HG02798 (cell line): Measurements from ENCODE around the gene ANKZF1.

Experiments used
- ATAC-seq: cut with Tn5 transposase; IDR thresholded peaks from one replicate; pipeline ENCODE4 v1.9.1; 2021; ENCODE audit warnings: mild to moderate bottlenecking; ENCODE audit not compliant: unreplicated experiment, poor library complexity

The ANKZF1 gene

DNA sequence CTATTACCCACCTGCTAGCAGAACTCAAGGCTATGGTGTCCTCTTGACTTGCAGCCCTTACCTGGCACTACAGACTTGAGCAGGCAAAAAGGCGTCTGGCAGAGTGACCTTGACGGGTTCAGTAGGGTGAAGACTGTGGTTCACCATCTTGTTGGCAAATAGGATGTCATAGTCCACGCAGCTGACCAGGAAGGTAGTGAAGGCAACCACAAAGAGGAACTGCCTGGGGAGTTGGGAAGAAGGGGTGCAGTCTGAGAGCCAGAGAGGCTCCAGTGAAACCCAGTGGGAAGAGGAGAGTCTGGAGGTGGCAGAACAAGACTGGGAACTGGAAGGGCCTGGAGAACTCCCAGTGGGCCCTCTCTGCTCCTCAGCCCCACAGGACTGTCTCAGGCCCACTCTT is 4.3 kb upstream of the ANKZF1 start:
- ATAC-seq = no peak

DNA sequence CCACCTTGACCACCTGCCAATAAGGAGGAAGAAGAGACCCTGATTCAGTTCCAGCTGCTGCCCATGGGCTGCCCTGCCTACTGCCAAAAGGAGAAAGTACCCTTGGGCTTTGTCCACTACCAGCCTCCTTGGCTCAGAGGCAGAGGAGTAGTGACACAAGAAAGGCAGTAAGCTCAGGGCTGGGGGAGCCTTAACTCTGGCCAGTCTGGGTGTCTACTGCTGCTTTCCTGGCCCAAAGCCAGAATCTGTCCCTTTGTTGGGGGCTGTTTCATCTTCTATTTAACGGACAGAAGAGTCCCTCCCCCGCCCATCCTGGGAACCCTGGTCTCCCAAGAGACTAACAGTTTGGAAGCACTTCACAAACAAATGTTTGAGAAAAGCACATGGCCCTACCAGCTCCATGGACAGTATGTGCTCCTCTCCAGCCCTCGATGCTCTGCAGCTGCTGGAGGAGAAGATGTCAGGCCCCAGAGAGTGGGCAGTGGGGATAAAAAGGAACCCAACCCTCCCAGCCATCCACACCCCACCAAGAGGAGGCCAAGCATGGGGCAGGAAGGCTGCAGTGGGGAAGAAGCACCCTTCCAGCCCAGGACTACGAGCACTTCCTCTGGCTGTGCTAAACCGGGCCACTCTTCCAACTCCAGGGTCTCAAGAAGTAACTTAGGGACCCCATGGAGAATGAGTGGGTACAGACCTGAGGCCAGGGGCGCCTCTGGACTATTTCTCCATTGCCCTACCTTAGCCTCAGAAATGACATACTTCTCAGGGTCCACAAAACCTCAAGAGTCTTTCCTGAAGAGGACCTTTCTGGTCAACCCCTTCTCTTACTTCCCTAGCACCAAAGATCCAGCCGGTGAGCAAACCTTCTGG is 1.3 kb upstream of the ANKZF1 start:
- no peak for ATAC-seq

DNA sequence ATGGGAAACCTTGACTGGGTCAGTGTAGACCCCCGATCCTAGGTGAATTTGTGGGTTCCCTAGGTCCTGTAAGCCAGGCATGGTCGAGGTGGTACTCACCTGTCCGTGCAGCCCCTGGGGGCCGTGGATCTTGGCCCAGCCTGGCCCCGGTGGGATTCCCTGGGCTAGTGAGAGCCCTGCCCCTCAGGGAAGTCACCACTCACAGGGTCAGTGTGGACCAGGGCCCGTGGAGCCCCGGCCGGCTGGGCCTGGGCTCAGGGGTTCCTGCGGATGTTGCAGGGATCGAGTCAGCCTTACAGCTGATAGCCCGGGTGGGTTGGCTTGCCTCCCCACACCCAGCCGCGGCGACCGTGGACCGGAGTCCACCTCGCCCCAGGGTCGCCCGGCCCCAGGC is 698 bp upstream of the ANKZF1 start:
- ATAC-seq = no peak

DNA sequence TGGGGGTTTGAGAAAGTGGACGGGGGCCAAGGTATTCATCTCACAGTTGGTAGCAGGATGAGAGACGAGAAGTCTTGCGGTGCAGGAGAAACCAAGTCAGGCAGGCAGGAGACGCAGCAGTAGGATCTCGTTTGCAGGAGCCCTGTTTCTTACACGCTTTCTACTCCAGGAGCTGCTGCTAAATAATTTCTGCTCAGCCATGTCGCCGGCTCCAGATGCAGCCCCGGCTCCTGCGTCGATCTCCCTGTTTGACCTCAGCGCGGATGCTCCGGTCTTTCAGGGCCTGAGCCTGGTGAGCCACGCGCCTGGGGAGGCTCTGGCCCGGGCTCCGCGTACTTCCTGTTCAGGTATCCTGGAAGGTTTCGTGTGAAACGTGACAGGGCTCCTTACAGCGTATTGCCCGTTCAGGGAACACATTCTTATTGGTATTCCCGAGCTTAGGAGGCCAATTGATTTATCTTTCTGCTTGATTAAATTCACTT is 494 bp downstream of the ANKZF1 start:
- ATAC-seq = no peak

DNA sequence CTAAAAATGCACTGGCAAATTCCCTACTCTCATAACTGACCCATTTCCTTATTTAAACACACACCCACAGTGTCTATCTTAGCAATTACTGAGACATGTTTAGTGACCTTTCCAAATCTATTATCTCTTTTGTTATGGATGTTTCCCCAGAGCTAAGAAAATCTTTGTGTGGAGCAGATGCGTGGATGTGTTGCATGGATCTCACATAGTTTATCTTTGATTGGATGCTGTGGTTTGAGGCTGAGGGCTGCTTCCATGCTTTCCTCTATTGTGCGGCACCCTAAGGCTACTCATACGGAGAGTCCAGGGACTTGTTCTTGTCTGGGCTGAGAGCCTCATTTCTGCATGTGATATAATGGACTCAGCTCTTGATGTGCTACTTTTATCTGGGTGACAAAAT is 4.7 kb downstream of the ANKZF1 start:
- ATAC-seq = no peak

DNA sequence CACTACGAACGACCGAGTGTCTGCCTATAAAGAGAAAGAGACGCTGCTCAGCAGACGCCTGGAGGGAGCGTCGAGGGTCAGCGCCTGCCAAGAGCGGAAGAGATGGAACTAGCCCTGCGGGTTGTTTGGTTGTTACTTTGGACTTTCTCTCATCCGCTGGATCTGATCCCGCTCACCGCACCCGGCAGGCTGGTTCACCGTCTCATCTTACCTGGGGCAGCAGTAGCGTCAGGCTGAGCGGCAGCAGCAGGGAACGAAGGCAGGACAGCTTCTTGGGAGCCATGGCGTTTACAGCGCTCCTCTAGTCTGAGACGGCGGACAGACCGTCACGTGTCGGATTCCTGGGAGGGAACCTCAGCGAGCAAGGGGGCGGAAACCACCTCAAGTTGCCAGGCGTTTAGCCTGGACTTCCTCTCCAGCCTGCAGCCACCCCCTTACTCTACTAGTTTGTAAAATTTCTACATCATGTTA is 13.7 kb downstream of the ANKZF1 start:
- no peak for ATAC-seq

DNA sequence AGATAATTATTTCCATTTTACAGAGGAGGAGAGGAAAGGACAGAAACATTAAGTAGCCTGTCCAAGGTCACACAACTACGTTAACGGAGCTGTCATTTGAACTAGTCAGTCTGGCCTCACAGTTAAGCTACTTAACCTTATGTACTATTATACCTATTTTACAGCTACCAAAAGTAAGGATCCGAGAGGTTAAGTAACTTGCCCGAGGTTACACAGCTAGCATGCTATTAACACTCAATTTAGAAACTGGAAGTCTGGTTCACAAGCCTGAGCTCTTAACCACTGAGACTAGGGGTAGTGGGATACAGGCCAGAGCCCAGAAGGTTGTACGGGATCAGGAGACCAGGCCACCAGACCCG is 15.2 kb downstream of the ANKZF1 start:
- ATAC-seq = no peak

DNA sequence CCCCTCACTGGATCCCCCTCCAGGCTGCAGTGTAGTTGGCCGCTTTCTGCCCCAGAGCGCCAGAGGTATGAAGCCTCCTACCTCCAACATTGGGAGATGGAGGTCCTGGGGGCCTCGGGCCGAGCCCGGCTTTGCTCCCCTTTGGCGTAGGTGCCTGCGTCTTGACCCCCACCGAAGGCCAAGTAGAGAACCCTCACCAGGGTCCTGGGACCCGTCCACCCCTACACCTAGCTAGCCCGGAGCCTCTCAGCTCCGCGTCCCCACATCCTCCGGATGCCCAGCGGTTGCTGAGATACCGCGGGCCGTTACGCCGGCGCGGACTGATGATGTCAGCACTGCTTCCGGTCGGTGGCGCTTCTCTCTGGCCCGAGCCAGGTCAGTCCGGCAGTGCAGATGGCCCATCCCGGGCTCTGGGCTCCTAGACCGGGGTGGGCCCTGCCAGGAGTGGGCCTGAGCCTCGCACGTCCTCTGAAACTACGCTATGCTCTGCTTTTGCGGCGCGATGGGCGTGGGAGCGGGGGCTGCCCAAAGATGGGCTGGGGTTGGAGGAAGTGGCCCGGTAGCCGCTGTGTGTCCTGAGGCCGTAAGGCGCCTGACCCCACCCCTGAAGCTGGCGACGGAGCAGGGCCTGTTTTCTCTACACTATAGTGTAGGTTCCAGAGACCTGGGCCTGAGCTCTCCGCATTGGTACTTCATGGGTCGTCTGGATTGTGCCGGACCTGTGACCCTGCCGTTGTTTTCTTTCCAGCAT is 15.7 kb downstream of the ANKZF1 start, which contains the start of the genes GLB1L and STK16:
Gene GLB1L (minus strand): TSS at position 297 of the 751 bp plus-strand sequence. CDS start 1,871 bp downstream, outside the sequence.
Gene STK16 (plus strand): TSS at position 332 of the 751 bp plus-strand sequence. CDS start 521 bp downstream, outside the sequence.
- ATAC-seq = peak; percentile 80

DNA sequence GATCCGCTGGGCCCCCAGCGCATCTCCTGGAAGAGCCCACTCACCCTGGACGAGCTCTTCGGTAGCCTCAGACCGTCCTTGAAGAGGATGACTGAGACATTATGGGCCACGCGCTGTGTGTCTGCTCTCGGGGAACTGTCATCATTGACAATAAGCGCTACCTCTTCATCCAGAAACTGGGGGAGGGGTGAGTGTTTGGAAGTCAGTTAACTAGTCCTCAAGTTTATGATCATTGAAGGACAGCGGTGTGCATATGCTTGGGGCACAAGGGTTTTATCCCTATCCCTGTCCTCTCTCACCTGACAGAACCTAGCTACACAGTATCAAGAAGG is 16.3 kb downstream of the ANKZF1 start:
- ATAC-seq = no peak

DNA sequence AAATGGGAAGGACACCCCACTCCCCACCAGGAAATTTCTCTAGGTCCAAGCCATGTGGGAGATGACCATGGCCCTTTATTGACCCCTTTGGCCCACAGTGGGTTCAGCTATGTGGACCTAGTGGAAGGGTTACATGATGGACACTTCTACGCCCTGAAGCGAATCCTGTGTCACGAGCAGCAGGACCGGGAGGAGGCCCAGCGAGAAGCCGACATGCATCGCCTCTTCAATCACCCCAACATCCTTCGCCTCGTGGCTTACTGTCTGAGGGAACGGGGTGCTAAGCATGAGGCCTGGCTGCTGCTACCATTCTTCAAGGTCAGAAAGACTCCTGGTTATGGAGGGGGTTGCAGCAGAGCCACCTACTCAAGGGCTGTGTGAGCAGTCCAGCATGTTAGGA is 17.0 kb downstream of the ANKZF1 start:
- ATAC-seq = no peak

DNA sequence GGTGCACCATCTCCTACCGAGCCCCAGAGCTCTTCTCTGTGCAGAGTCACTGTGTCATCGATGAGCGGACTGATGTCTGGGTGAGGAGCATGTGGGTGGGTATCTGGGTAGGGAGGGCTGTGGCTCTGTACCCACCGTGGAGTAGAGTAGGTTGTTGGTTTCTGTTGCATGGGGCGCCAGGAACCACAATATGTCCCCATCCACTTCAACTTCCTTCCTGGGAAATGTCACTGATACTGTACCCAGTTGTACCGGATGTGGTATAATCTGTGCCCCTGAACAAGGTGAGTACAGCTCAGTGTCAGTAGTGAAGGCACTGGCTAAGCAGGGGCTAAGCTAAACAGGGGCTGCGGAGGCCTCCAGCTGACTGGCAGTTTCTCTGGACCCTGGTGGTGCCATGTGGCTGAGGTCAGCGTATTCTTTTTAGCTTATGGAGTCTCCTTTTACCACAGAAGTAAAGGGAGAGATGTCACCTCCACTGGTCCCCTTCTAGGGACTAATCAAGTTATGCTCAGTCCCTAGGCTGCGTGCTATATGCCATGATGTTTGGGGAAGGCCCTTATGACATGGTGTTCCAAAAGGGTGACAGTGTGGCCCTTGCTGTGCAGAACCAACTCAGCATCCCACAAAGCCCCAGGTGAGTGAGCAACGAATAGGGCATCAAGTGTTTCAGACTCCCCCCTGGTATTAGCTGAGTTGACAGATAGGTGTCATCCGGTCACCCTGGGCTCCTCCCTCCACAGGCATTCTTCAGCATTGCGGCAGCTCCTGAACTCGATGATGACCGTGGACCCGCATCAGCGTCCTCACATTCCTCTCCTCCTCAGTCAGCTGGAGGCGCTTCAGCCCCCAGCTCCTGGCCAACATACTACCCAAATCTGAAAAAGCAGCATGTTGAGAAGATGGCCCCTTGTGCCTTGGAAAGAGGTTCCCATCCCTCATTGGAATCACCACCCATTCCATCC is 18.4 kb downstream of the ANKZF1 start:
- no peak for ATAC-seq

DNA sequence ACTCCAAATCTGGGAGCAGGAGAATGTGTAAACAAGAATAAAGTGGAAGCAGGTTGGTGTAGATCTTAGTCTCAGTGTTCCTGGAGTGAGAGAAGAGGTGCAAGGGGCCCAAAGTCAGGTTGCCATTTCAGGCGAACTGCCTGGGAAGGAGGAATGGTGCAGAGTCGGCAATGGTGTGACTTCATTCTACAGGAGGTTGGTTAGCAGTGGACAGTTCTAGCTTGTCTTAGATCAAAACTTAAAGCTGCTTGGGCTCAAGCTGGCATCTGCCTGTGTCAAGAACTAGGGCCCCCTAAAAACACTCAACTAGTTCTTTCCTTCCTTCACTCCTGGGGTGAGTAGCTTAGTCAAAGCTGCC is 19.2 kb downstream of the ANKZF1 start:
- ATAC-seq = no peak

DNA sequence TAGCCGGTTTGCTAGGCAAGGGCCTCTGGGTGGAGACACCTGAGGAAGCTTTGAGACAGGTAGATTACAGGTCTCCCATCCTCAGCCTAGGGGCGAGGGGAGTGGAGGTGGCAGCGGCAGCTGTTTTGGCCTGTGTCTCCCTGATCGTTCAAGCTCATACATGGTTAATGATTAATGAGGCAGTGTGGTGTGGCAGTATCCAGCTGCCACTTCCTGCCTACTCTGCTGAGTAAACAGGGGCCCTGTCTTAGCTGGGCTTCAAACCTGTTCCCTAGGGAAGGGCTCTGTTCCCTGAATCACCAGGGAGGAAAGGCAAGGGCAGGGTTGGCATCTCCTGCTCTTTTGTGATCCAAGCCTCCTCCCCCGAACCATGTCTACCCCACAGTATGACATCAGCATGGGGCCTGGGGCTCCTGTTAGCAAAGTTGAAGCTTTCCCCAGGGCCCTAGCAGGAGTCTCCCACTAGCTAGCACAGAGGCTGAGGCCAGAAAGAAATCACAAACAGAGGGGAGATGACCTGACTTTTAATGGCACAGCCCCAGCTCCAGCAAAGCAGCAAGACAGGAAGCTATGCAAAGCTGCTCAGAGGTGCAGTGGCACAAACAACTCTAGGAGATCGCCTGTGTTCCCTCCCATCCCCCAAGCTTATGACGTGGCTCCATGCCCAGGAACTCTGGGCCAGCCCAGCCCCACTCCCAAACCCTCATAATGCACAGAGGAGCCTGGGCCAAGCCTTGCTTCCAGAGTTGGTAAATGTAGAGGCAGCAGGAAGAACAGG is 19.8 kb downstream of the ANKZF1 start:
- ATAC-seq = peak; percentile 36

DNA sequence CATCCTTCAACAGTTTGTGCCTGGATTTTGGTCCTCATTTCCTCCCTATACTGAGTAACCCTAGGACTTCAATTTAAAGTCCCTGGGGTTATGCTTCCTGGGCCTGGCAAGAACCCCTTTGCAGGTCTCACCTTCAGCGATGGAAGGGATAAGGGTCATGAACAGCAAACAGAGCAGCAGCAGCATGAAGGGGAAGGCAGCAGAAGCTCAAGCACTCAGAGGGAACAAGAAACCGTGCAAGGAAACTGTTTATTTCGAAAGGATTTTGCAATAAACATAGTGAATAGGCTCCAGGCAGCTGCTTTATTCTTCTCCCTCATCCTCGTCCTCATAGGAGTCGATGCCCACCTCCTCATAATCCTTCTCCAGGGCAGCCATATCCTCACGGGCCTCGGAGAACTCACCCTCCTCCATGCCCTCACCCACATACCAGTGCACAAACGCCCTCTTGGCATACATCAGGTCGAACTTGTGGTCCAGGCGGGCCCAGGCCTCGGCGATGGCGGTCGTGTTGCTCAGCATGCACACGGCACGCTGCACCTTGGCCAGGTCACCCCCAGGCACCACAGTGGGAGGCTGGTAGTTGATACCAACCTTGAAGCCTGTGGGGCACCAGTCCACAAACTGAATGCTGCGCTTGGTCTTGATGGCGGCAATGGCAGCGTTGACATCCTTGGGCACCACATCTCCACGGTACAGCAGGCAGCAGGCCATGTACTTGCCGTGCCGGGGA is 20.6 kb downstream of the ANKZF1 start:
- ATAC-seq = no peak

DNA sequence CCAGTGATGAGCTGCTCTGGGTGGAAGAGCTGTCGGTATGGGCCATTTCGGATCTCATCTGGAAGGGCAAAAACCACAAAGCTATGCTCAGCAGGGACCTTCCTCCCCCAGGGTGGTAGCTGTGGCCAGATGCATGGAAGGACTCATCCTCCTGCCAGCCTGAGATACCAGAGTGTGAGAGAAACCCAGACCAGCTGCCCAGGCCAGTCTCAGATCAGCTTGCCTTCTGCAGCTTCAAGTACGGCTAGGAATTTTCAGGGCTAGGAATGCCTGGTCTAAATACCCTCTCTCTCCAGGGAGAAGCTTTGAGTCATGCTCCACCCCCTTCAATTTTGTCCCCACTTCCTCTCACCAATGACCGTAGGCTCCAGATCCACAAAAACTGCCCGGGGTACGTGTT is 22.1 kb downstream of the ANKZF1 start:
- ATAC-seq = no peak

DNA sequence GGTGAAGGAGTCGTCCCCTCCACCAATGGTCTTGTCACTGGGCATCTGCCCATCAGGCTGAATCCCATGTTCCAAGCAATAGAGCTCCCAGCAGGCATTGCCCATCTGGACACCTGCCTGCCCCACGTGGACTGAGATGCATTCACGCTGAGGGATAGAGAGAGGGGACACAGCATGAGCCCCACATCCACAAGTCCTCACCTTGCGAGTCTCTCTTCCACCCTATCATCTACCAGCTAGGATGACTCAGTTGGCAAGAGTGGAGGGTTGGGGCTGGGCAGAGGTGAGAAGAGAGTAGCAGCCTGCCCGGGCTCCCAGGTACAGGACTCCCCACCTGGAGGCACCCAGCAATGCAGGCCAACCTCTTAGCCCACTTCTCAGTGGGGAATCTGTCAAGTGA is 22.5 kb downstream of the ANKZF1 start:
- no peak for ATAC-seq

DNA sequence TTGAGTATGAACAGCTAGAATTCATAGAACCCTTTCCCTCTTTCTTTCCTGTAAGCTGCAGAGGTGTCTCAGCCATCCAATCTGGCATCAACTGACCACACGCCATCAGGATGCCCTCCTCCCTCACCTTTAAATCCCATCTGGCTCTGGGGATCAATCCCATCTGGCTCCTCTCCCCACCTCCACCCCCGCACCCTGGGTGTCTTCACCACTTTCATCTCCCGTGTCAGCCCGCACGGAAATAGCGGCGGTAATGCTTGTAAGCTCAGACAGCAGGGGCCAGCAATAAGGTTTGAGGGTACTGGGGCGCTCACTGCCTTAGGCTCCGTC is 22.9 kb downstream of the ANKZF1 start:
- ATAC-seq = no peak

DNA sequence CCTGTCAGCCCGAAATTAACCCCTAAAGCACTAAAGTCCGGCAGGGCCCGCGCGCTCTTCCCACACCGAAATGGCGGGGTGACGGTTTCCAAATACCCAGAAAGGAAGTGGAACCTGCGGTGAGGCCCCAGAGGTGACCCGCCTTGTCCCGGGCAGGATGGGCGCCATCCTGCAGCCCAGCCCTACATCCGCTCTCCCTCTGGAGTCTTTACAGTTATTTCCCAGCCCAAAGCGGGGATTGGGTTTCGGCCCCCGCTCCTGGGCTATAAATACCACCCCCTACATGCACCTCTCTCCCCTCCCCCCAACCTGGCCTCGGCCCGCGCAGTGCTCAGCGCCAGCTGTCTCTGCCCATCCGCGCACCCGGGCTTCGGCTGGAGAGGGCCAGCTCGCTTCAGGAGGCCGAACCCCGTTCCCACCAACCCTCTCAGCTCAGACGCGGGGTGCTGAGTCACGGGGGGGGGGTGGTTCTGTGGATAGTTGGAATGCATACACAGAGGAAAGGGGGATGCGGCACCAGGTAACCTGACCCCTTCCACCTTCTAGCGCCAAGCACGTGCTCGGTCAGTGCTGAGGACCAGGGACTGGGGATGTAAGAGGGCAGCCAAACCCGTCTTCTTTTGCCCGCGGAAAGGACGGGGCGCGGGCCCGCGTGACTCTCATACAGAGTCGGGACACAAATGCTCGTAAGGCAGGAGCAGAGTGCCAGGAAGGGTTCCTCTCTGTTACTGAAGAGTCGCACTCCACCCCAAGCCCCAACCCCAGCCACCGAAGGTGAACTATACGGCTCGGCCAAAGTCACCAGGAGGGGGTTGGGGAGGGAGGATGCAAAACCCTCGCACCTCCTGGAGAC is 23.5 kb downstream of the ANKZF1 start, which contains the start of gene TUBA4B:
Gene TUBA4B (plus strand): TSS at position 344 of the 853 bp plus-strand sequence. CDS start 165 bp downstream, at position 509.
- peak; percentile 0 for ATAC-seq
